GOT3 (cell line): Measurements from ENCODE around the gene RBM20.

Source experiments
- DNase-seq: peaks from one replicate; lab custom pipeline; 2025; ENCODE audit warnings: mixed read lengths; lab: John Stamatoyannopoulos, UW

Gene RBM20

DNA sequence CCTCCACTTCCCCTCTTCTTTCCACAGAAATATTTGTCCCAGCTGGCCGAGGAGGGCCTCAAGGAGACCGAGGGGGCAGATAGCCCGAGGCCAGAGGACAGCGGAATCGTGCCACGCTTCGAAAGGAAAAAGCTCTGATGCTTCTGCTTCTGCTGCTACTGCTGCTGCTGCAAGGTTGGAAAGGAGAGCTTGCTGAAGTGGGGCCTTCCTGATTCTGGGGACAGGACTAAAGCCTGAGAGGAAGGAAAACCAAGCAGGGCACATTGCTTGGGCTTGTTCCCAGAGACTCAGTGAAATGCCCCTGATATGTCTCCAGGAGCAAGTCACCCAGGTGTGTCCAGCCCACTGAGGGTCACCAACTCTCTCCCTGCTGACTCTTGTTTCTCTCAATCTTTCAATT, 191.7 kb downstream of the RBM20 start:
- DNase-seq: no peak

DNA sequence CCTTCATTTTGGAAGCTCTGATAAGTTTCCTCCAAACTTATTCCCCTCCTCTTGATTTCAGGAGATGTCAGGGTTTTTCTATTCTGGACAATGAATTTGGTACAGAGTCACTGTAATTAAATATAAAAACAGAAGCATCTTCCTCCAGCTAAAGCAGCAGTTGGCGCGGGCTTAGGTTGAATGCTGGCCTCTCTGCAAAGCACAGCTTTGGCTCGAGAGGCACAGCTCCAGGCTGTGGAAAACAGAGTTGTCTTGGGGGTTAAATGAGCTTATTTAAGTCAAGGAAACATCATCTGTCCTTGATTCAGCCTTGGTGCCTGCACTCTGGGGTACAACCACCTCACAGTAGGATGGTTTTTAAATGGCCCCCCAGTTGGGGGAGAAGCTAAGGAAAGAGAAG, 192.6 kb downstream of the RBM20 start:
- no peak for DNase-seq

- DNase-seq: no peak
Observed at GRCh38 chr10:110837418-110838171, 193.5 kb downstream of the RBM20 start.

- no peak for DNase-seq
Observed at GRCh38 chr10:110840225-110840922, 196.2 kb downstream of the RBM20 start.

DNA sequence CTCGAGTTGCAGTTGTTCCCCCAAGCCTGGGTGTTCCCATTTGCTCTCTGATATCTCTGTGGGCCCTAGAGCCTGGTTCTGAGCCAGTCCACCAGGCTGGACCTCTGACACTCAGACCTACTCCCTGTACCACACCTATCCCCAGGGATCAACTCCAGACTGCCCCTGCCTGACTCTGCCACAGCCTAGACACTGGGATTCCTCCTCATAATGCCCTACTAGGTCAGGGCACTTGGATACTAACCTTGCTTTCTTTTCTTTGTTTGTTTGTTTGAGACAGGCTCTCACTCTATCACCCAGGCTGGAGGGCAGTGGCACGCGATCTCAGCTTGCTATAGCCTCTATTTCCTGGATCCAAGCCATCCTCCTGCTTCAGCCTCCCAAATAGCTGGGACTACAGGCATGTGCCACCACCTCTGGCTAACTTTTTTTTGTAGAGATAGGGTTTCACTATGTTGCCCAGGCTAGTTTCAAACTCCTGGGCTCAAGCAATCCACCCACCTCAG, 196.8 kb downstream of the RBM20 start:
- DNase-seq: no peak

- DNase-seq: no peak
Observed at GRCh38 chr10:110841767-110842267, 197.7 kb downstream of the RBM20 start.

DNA sequence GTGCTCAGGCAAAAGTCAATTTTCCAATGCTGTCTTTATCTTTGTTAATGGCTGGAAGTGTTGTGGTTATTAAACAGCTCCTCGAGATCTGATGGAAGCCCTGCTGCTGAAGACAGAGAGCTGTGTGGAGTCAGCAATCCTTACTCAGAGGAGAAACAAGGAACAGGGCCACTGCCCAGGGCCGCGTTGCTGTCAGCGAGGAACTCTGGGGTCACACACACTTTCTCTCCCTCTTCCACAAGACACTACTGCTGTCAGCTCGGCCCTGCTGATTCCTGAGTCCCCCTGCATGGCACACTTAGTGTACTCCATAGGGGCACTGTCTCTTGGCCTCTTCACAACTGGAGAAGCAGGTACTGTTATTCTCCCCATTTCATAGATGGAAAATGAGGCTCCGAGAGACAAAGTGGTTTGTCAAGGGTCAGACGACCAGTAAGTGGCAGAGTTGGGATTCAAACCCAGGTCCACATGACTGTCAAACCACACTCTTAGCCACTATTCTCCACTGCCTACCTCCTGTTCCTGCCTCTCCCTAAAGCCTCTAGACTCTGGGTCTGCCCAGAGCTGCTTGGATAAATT, 198.3 kb downstream of the RBM20 start:
- no peak for DNase-seq

DNA sequence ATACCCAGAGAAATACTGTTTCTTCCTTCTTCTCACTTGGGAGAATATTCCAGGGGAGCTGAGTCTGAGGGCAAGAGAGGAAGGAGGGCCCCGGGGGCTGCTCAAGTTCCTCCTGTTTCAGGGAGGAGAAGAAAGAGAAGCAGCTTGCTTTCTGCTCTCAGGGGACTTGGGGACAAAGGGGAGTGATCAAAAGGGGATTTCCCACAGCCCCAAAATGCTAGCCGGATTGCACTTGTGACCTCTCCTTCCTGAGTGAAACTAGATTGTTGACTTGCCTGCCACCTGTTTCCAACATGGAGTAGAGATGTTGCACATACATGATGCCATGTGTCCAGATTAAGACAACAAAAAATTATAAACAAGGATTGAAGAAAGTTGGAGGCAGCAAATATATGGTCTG, 198.9 kb downstream of the RBM20 start:
- no peak for DNase-seq

GRCh38 chr10:110843796-110844616, 199.9 kb downstream of the RBM20 start:
- no peak for DNase-seq

GRCh38 chr10:110844617-110844881, 200.4 kb downstream of the RBM20 start:
- DNase-seq: no peak

- DNase-seq: no peak
Observed at GRCh38 chr10:110845192-110845755, 201.1 kb downstream of the RBM20 start.

DNA sequence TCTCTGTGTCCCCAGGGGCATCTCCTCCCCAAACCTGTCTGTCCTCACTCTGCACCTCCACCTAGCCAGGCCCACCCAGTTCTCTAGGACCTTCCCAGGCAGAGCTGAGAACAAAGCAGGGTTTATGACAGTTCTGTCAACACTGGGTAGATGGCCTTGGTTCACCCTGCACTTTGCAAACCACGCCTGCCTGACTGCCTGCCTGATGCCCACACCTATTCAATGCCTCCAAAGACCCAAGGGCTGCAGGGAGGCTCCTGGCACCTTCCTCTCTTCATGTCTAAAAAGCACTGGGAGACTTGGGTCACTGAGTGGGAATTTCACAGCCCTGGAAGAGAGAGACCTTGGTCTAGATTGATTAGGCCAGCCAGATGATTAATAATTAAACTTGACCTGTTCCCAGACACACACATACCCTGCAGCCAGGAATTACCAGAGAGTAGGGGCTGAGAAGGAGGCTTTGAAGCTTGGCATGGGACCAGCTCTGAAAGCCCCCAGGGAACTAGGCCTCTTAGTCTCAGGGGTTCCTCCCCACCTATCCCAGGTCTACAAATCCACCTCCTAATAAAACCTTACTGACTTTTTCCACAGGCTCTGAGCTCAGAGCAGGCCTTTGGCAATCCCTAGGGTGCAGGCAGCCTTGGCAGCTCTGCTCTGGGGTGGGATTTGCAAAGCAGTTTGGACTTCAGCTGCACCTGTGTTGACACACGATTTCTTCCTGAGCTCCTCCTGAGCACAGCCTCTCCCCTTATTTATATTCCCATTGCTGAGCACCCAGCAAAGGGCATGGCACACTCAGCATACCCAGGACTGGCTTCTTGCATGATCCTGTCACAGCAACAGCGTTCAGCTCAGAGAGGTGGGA, 201.9 kb downstream of the RBM20 start:
- DNase-seq: no peak

DNA sequence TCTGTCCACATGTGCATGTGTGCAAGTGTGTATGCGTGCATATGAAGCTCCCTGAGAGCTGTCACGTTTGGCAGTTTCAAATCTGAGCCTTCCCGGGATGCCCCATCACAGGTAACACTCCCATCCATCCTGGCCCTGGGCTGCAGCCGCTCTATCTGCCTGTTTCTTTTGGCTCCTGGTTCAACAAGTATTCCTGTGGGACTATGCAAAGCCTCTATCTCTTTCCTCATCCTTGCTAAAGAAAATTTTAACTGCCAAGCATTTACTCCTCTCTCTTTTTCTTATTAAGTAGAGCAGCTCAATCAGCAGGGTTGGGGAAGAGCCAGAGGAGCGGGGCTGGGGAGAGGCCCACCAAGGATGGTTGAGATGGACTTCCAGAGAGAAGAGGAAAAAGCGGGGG, 203.2 kb downstream of the RBM20 start:
- no peak for DNase-seq

GRCh38 chr10:110848106-110848505, 204.0 kb downstream of the RBM20 start:
- DNase-seq: no peak

DNA sequence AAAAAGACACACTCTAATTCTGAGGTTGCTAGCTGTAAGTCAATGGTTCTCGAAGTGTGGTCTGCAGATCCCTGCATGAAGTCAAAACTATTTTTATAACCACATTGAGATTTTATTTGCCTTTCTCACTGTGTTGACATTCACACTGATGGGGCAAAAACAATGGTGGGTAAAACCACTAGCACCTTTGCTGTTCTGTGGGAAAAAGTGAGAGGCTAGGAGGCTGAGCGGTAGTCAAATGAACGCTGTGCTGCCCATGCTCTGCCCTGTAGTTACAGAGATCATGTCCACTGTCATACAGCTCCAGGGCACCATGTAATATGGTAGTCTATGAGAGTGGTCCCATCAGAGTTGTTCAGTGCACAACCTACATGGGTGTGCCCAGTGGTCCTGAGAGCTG, 206.0 kb downstream of the RBM20 start:
- no peak for DNase-seq

DNA sequence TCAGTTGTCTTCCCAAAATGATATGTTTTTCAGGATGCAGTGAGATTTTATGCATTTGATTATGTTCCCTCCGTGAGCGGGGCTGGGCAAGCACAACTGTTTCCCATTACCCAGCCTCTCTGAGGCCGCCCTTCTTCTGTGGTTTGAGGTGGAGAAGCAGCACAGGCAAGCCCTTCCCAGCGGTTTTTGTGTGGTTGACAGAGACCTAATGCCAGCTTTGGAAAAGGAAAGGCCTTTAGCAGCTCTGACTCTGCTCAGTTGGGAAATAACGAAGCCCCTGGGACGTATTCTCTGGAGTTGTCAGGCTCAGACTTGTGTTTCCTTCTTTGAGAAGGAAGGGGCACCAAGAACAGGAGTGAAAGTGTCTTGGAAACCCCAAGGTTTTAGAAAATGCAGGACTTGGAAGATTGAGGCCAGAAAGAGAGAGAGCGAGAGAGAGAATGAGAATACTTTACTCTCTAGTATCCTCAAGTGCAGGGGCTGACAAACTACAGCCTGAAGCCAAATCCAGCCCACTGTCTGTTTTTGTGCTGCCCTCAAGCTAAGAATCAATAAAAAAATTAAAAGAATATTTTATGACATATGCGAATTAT, 207.0 kb downstream of the RBM20 start:
- DNase-seq: no peak

- DNase-seq: no peak
Observed at GRCh38 chr10:110852255-110852896, 208.2 kb downstream of the RBM20 start.

DNA sequence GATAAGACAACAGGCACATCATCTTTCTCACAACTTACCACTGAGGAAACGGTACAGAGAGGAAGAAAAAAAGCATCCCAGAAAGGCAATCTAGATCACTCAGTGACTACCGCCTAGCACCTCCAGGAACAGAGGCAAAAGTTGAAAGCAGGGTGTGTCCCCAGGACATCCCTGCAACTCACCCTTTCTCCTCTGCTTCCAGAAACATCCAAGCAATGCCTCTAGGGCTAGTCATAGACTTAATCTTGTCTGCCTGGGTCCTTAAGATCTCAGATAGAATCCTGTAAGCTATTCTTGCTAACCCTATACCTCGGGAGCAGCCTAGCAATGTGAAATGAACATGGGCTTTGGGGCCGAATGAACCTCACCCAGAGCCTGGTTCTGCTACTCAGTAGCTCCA, 208.8 kb downstream of the RBM20 start:
- DNase-seq: no peak

- DNase-seq: no peak
Observed at GRCh38 chr10:110853921-110854605, 209.9 kb downstream of the RBM20 start.
